ENCODE data around the gene OMA1.

DNA sequence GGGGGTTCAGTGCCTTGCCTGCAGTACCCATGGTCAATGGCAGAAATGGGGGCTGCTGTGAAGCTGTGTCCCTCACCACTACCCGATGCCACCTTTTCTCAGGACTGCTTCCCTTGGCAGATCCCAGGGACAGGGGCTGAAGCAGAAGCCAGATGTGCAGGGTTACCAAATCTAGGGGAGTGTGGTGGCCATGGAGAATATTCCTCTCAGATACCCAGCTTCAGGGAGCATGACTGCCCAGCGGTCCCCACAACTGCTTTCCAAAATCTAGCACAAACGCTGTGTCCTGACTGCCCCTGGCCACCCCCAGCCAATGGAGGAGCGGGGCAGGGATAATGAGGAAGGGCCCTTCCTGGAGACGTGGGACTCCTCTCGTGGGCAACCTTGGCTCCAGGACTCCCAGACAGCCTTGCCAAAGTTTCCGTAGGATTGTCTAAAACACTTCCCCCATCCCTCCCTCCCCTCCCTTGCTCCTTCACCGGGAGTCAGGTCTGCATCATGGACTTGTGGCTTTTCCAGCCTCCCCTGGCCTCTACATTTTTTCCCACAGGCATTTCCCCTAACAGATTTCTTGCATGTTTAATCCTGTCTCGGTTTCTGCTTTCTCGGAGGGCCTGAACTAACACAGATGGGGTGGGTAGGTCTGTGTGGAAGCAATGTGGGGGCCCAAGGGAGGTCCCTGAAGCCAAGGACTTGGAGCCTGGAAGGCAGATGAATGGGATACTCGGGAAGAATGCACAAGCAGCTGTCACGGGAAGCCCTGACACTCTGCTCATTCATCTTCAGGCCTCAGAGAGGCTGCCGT is 80.5 kb downstream of the OMA1 start:
- no peak for TF ChIP-seq SP1 (IDR thresholded peaks at IDR 0.05)
- no peak for TF ChIP-seq ZNF384 (IDR thresholded peaks at IDR 0.05)
- TF ChIP-seq FOXK2 (IDR thresholded peaks at IDR 0.05): no peak
- TF ChIP-seq NFRKB (IDR thresholded peaks at IDR 0.05): no peak
- TF ChIP-seq HDGF (IDR thresholded peaks at IDR 0.05; ENCODE audit: borderline replicate concordance): no peak
